ENCODE results near the gene TBP.
"Not testable (repeated sequence)": the region's sequence is repeated elsewhere in the genome, so short reads cannot be mapped to it uniquely, and the experiment has no call there.

Gene TBP

GRCh38 chr6:170554013-170554795 is at the start of gene TBP:
TBP (plus strand) TSS chr6:170554369; CDS start chr6:170557030, 2,661 bp downstream.
- Histone ChIP-seq H3K9me3 (ENCODE audit: control insufficient read depth, low read length) (no peaks in the 10 kb centered on the region), H3K9ac (ENCODE audit: low read length) (peak within 1 kb of the TSS; percentile 100), H3K27me3 (replicated peaks; ENCODE audit: control insufficient read depth, insufficient read depth, low read length) (no peaks in the 10 kb centered on the region), H3K4me1 (ENCODE audit: control insufficient read depth, insufficient read depth, low read length) (peaks cover 40% of the 10 kb centered on the region), H3K4me3 (ENCODE audit: low read length) (peak within 1 kb of the TSS; percentile 99), H3K36me3 (ENCODE audit: control insufficient read depth, insufficient read depth, low read length, severe bottlenecking) (peaks cover 17% of the 10 kb centered on the region)
- DNase-seq (ENCODE audit: low read depth) = peak; percentile 99

- peaks cover 29% of the 10 kb centered on the region for H3K9me3 ChIP-seq (ENCODE audit: control insufficient read depth, low read length)
- no peaks in the 10 kb centered on the region for H3K4me1 ChIP-seq (ENCODE audit: control insufficient read depth, insufficient read depth, low read length)
- no peak overlapping the region for H3K4me3 ChIP-seq (ENCODE audit: low read length)
- H3K36me3 ChIP-seq (ENCODE audit: control insufficient read depth, insufficient read depth, low read length, severe bottlenecking) = no peaks in the 10 kb centered on the region
- H3K9ac ChIP-seq (ENCODE audit: low read length) = no peak overlapping the region
- DNase-seq (ENCODE audit: low read depth) = no peak
- H3K27me3 ChIP-seq (replicated peaks; ENCODE audit: control insufficient read depth, insufficient read depth, low read length) = peaks cover 22% of the 10 kb centered on the region
These were observed 49.7 kb upstream of the TBP start for GRCh38 chr6:170504479-170504878.

GRCh38 chr6:170505306-170505705 is 48.9 kb upstream of the TBP start:
- Histone ChIP-seq H3K27me3 (replicated peaks; ENCODE audit: control insufficient read depth, insufficient read depth, low read length) (peaks cover 18% of the 10 kb centered on the region), H3K9me3 (ENCODE audit: control insufficient read depth, low read length) (peaks cover 34% of the 10 kb centered on the region), H3K4me1 (ENCODE audit: control insufficient read depth, insufficient read depth, low read length) (no peaks in the 10 kb centered on the region), H3K9ac (ENCODE audit: low read length) (no peak overlapping the region), H3K4me3 (ENCODE audit: low read length) (no peak overlapping the region), H3K36me3 (ENCODE audit: control insufficient read depth, insufficient read depth, low read length, severe bottlenecking) (no peaks in the 10 kb centered on the region)
- DNase-seq (ENCODE audit: low read depth) = no peak

GRCh38 chr6:170506446-170506845 is 47.7 kb upstream of the TBP start:
- Histone ChIP-seq H3K36me3 (ENCODE audit: control insufficient read depth, insufficient read depth, low read length, severe bottlenecking) (no peaks in the 10 kb centered on the region), H3K4me1 (ENCODE audit: control insufficient read depth, insufficient read depth, low read length) (no peaks in the 10 kb centered on the region), H3K4me3 (ENCODE audit: low read length) (no peak overlapping the region), H3K27me3 (replicated peaks; ENCODE audit: control insufficient read depth, insufficient read depth, low read length) (peaks cover 12% of the 10 kb centered on the region), H3K9me3 (ENCODE audit: control insufficient read depth, low read length) (peaks cover 28% of the 10 kb centered on the region), H3K9ac (ENCODE audit: low read length) (no peak overlapping the region)
- DNase-seq (ENCODE audit: low read depth) = no peak

- H3K4me1 ChIP-seq (ENCODE audit: control insufficient read depth, insufficient read depth, low read length); DNase-seq (ENCODE audit: low read depth); H3K9ac ChIP-seq (ENCODE audit: low read length): not testable (repeated sequence)
These were observed 46.4 kb upstream of the TBP start for GRCh38 chr6:170507728-170508127.

GRCh38 chr6:170508275-170508674 is 45.9 kb upstream of the TBP start:
- Histone ChIP-seq H3K27me3 (replicated peaks; ENCODE audit: control insufficient read depth, insufficient read depth, low read length) (peaks cover 11% of the 10 kb centered on the region), H3K9me3 (ENCODE audit: control insufficient read depth, low read length) (peaks cover 14% of the 10 kb centered on the region)
- H3K4me3 ChIP-seq (ENCODE audit: low read length); H3K4me1 ChIP-seq (ENCODE audit: control insufficient read depth, insufficient read depth, low read length); H3K9ac ChIP-seq (ENCODE audit: low read length); H3K36me3 ChIP-seq (ENCODE audit: control insufficient read depth, insufficient read depth, low read length, severe bottlenecking); DNase-seq (ENCODE audit: low read depth): not testable (repeated sequence)

More at GRCh38 chr6:170507728-170508127, 46.4 kb upstream of the TBP start:
- not testable (repeated sequence) for H3K36me3 ChIP-seq (ENCODE audit: control insufficient read depth, insufficient read depth, low read length, severe bottlenecking); H3K4me3 ChIP-seq (ENCODE audit: low read length)
- H3K9me3 ChIP-seq (ENCODE audit: control insufficient read depth, low read length) = peaks cover 19% of the 10 kb centered on the region
- peaks cover 11% of the 10 kb centered on the region for H3K27me3 ChIP-seq (replicated peaks; ENCODE audit: control insufficient read depth, insufficient read depth, low read length)

- not testable (repeated sequence) for DNase-seq (ENCODE audit: low read depth); H3K36me3 ChIP-seq (ENCODE audit: control insufficient read depth, insufficient read depth, low read length, severe bottlenecking); H3K4me1 ChIP-seq (ENCODE audit: control insufficient read depth, insufficient read depth, low read length); H3K9me3 ChIP-seq (ENCODE audit: control insufficient read depth, low read length); H3K4me3 ChIP-seq (ENCODE audit: low read length); H3K27me3 ChIP-seq (replicated peaks; ENCODE audit: control insufficient read depth, insufficient read depth, low read length); H3K9ac ChIP-seq (ENCODE audit: low read length)
These were observed 45.1 kb upstream of the TBP start for GRCh38 chr6:170508892-170509722.

- no peaks in the 10 kb centered on the region for H3K4me1 ChIP-seq (ENCODE audit: control insufficient read depth, insufficient read depth, low read length)
These were observed 44.5 kb upstream of the TBP start for GRCh38 chr6:170509723-170510018.

GRCh38 chr6:170510631-170511030 is 43.5 kb upstream of the TBP start:
- H3K4me1 ChIP-seq (ENCODE audit: control insufficient read depth, insufficient read depth, low read length) = no peaks in the 10 kb centered on the region
- no peaks in the 10 kb centered on the region for H3K36me3 ChIP-seq (ENCODE audit: control insufficient read depth, insufficient read depth, low read length, severe bottlenecking)
- H3K9me3 ChIP-seq (ENCODE audit: control insufficient read depth, low read length) = peaks cover 12% of the 10 kb centered on the region
- no peak overlapping the region for H3K4me3 ChIP-seq (ENCODE audit: low read length)
- no peak overlapping the region for H3K9ac ChIP-seq (ENCODE audit: low read length)
- H3K27me3 ChIP-seq (replicated peaks; ENCODE audit: control insufficient read depth, insufficient read depth, low read length) = no peaks in the 10 kb centered on the region
- DNase-seq (ENCODE audit: low read depth) = no peak

More at GRCh38 chr6:170509723-170510018, 44.5 kb upstream of the TBP start:
- peaks cover 8% of the 10 kb centered on the region for H3K9me3 ChIP-seq (ENCODE audit: control insufficient read depth, low read length)
- peaks cover under 1% of the 10 kb centered on the region for H3K27me3 ChIP-seq (replicated peaks; ENCODE audit: control insufficient read depth, insufficient read depth, low read length)
- H3K36me3 ChIP-seq (ENCODE audit: control insufficient read depth, insufficient read depth, low read length, severe bottlenecking) = no peaks in the 10 kb centered on the region
- no peak overlapping the region for H3K4me3 ChIP-seq (ENCODE audit: low read length)
- no peak for DNase-seq (ENCODE audit: low read depth)
- H3K9ac ChIP-seq (ENCODE audit: low read length) = no peak overlapping the region

GRCh38 chr6:170512249-170512648 is 41.9 kb upstream of the TBP start:
- Histone ChIP-seq H3K9ac (ENCODE audit: low read length) (no peak overlapping the region), H3K4me3 (ENCODE audit: low read length) (no peak overlapping the region), H3K36me3 (ENCODE audit: control insufficient read depth, insufficient read depth, low read length, severe bottlenecking) (no peaks in the 10 kb centered on the region), H3K9me3 (ENCODE audit: control insufficient read depth, low read length) (peaks cover 12% of the 10 kb centered on the region), H3K27me3 (replicated peaks; ENCODE audit: control insufficient read depth, insufficient read depth, low read length) (no peaks in the 10 kb centered on the region), H3K4me1 (ENCODE audit: control insufficient read depth, insufficient read depth, low read length) (no peaks in the 10 kb centered on the region)
- no peak for DNase-seq (ENCODE audit: low read depth)

- Histone ChIP-seq H3K9ac (ENCODE audit: low read length) (no peak overlapping the region), H3K4me1 (ENCODE audit: control insufficient read depth, insufficient read depth, low read length) (no peaks in the 10 kb centered on the region), H3K36me3 (ENCODE audit: control insufficient read depth, insufficient read depth, low read length, severe bottlenecking) (no peaks in the 10 kb centered on the region), H3K9me3 (ENCODE audit: control insufficient read depth, low read length) (peaks cover 6% of the 10 kb centered on the region), H3K27me3 (replicated peaks; ENCODE audit: control insufficient read depth, insufficient read depth, low read length) (peaks cover 3% of the 10 kb centered on the region), H3K4me3 (ENCODE audit: low read length) (no peak overlapping the region)
- no peak for DNase-seq (ENCODE audit: low read depth)
These were observed 39.3 kb upstream of the TBP start for GRCh38 chr6:170514908-170515307.

Measured in adipocyte (in vitro differentiated cells).